Measurements from ENCODE around the gene PRR13.
"Not testable (repeated sequence)": the region's sequence is repeated elsewhere in the genome, so short reads cannot be mapped to it uniquely, and the experiment has no call there.

The PRR13 gene, protein sequence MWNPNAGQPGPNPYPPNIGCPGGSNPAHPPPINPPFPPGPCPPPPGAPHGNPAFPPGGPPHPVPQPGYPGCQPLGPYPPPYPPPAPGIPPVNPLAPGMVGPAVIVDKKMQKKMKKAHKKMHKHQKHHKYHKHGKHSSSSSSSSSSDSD

DNA sequence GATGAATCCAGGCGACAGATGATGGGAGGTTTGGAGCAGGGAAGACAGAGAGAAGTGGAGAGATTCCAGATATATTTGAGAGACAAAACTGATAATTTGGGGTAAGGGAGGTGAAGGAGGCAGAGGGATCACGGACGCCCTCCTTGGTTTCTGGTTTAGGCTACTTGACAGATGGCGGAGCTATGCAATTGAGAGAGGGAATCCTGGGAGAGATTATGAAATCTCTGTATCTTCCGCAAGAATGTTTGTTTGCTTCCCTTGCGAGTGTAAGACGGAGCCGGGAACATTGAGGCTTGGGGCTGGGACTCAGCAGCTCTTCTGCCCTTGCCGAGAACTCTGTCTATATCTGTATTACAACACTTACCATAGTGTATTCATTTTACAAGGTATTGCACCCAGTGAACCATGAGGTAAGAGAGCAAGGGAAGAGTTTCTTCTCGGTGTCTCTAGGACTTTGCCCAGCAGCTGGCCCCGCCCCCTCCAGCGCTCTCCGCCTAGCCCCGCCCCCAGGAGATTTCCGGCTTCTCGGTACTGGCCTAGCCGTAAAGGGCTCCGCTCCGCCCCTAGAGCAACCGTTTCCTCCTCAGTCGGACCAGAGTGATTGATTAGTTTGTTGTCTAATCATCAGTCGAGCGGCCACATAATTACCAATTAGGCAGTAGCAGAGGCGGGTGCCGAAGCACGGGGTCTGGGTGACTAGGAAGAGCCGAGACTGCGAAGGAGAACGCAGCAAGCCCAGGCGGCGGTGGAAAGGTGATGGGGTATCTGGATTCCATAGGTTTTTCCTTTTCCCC lies at the start of gene PRR13:
Gene PRR13, plus strand, starts transcription at position 695 of the 794 bp plus-strand sequence. CDS start 981 bp downstream, outside the sequence.
- peaks cover 41% of the 10 kb centered on the region for H3K79me2 ChIP-seq (ENCODE audit: control insufficient read depth, low read length)
- no peaks in the 10 kb centered on the region for H3K9me2 ChIP-seq (replicated peaks; ENCODE audit: control insufficient read depth, low read length)
- peak within 1 kb of the TSS; percentile 50 for H3K27ac ChIP-seq (ENCODE audit: low read depth, low read length)
- H3K27me3 ChIP-seq (ENCODE audit: control insufficient read depth, low read length): no peaks in the 10 kb centered on the region
- H3K4me3 ChIP-seq (ENCODE audit: low read length): peak within 1 kb of the TSS; percentile 77
- H3F3A ChIP-seq (ENCODE audit: control insufficient read depth, insufficient read depth): no peaks in the 10 kb centered on the region
- peaks cover 29% of the 10 kb centered on the region for H3K4me1 ChIP-seq (ENCODE audit: control insufficient read depth, low read length)
- H3K4me2 ChIP-seq (ENCODE audit: low read length): peak within 1 kb of the TSS; percentile 87
- peaks cover 42% of the 10 kb centered on the region for H3K36me3 ChIP-seq (ENCODE audit: control insufficient read depth, low read length)
- peaks cover 3% of the 10 kb centered on the region; the same call in 1 of the 2 replicates for H4K20me1 ChIP-seq (ENCODE audit: control insufficient read depth, insufficient read depth, low read depth, low read length)
- H3K9me3 ChIP-seq (ENCODE audit: control insufficient read depth, insufficient read depth, low read length): no peaks in the 10 kb centered on the region
- TF ChIP-seq, protein P1, sequence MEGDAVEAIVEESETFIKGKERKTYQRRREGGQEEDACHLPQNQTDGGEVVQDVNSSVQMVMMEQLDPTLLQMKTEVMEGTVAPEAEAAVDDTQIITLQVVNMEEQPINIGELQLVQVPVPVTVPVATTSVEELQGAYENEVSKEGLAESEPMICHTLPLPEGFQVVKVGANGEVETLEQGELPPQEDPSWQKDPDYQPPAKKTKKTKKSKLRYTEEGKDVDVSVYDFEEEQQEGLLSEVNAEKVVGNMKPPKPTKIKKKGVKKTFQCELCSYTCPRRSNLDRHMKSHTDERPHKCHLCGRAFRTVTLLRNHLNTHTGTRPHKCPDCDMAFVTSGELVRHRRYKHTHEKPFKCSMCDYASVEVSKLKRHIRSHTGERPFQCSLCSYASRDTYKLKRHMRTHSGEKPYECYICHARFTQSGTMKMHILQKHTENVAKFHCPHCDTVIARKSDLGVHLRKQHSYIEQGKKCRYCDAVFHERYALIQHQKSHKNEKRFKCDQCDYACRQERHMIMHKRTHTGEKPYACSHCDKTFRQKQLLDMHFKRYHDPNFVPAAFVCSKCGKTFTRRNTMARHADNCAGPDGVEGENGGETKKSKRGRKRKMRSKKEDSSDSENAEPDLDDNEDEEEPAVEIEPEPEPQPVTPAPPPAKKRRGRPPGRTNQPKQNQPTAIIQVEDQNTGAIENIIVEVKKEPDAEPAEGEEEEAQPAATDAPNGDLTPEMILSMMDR (IDR thresholded peaks at IDR 0.05; ENCODE audit: low read depth, low read length, poor library complexity, severe bottlenecking): no peak

- Histone ChIP-seq H3K9me3 (ENCODE audit: control insufficient read depth, insufficient read depth, low read length) (no peaks in the 10 kb centered on the region), H3K4me1 (ENCODE audit: control insufficient read depth, low read length) (no peaks in the 10 kb centered on the region), H3K9me2 (replicated peaks; ENCODE audit: control insufficient read depth, low read length) (no peaks in the 10 kb centered on the region), H3K36me3 (ENCODE audit: control insufficient read depth, low read length) (peaks cover 12% of the 10 kb centered on the region), H3K4me3 (ENCODE audit: low read length) (no peak overlapping the region), H3F3A (ENCODE audit: control insufficient read depth, insufficient read depth) (no peaks in the 10 kb centered on the region), H4K20me1 (ENCODE audit: control insufficient read depth, insufficient read depth, low read depth, low read length) (no peaks in the 10 kb centered on the region), H3K79me2 (ENCODE audit: control insufficient read depth, low read length) (peaks cover 72% of the 10 kb centered on the region), H3K27me3 (ENCODE audit: control insufficient read depth, low read length) (no peaks in the 10 kb centered on the region), H3K4me2 (ENCODE audit: low read length) (no peak overlapping the region), H3K27ac (ENCODE audit: low read depth, low read length) (no peak overlapping the region)
- no peak for TF ChIP-seq EZH2phosphoT487 (IDR thresholded peaks at IDR 0.05; ENCODE audit: borderline replicate concordance, low read length)
- TF ChIP-seq, protein P1 (IDR thresholded peaks at IDR 0.05; ENCODE audit: low read depth, low read length, poor library complexity, severe bottlenecking): no peak
These were observed 41.6 kb upstream of the PRR13 start for GRCh38 chr12:53399896-53400295.

GRCh38 chr12:53402351-53402750 lies 39.2 kb upstream of the PRR13 start:
- H3K9me2 ChIP-seq (replicated peaks; ENCODE audit: control insufficient read depth, low read length); H3K4me2 ChIP-seq (ENCODE audit: low read length); H3K9me3 ChIP-seq (ENCODE audit: control insufficient read depth, insufficient read depth, low read length); H3K27ac ChIP-seq (ENCODE audit: low read depth, low read length); H3K4me1 ChIP-seq (ENCODE audit: control insufficient read depth, low read length); H4K20me1 ChIP-seq (ENCODE audit: control insufficient read depth, insufficient read depth, low read depth, low read length); H3F3A ChIP-seq (ENCODE audit: control insufficient read depth, insufficient read depth); H3K4me3 ChIP-seq (ENCODE audit: low read length); H3K27me3 ChIP-seq (ENCODE audit: control insufficient read depth, low read length): not testable (repeated sequence)
- H3K79me2 ChIP-seq (ENCODE audit: control insufficient read depth, low read length): peaks cover 53% of the 10 kb centered on the region
- peaks cover 13% of the 10 kb centered on the region for H3K36me3 ChIP-seq (ENCODE audit: control insufficient read depth, low read length)

GRCh38 chr12:53402871-53403270 lies 38.7 kb upstream of the PRR13 start:
- H3K27me3 ChIP-seq (ENCODE audit: control insufficient read depth, low read length): no peaks in the 10 kb centered on the region
- TF ChIP-seq EZH2phosphoT487 (IDR thresholded peaks at IDR 0.05; ENCODE audit: borderline replicate concordance, low read length): no peak
- TF ChIP-seq, protein P1 (IDR thresholded peaks at IDR 0.05; ENCODE audit: low read depth, low read length, poor library complexity, severe bottlenecking): no peak
- H3K36me3 ChIP-seq (ENCODE audit: control insufficient read depth, low read length): peaks cover 13% of the 10 kb centered on the region
- no peaks in the 10 kb centered on the region for H3K9me2 ChIP-seq (replicated peaks; ENCODE audit: control insufficient read depth, low read length)
- H3K27ac ChIP-seq (ENCODE audit: low read depth, low read length): no peak overlapping the region
- H3K4me1 ChIP-seq (ENCODE audit: control insufficient read depth, low read length): no peaks in the 10 kb centered on the region
- no peak overlapping the region for H3K4me3 ChIP-seq (ENCODE audit: low read length)
- peaks cover 49% of the 10 kb centered on the region for H3K79me2 ChIP-seq (ENCODE audit: control insufficient read depth, low read length)
- no peaks in the 10 kb centered on the region for H3F3A ChIP-seq (ENCODE audit: control insufficient read depth, insufficient read depth)
- no peaks in the 10 kb centered on the region for H4K20me1 ChIP-seq (ENCODE audit: control insufficient read depth, insufficient read depth, low read depth, low read length)
- no peak overlapping the region for H3K4me2 ChIP-seq (ENCODE audit: low read length)
- no peaks in the 10 kb centered on the region for H3K9me3 ChIP-seq (ENCODE audit: control insufficient read depth, insufficient read depth, low read length)

Measured in DOHH2 (cell line).